Endothelial cell of umbilical vein (primary cell): ENCODE results near the gene KRTAP25-1. TPM values are rescaled to one million over a fixed set of nuclear protein-coding genes. Genes with fewer than 3 reads are reported as not detected.

Experiments used
- BruUV-seq: library from RNA; stranded (reverse); fragments of 400-500 nt; replicated peaks from 2 replicates; lab custom pipeline; 2021; lab: Mats Ljungman, UMichigan
- CTCF ChIA-PET: fragments of 300-600, 350-600 bp; sonication (Branson Sonifier 250); formaldehyde crosslinking; loops from one replicate; lab custom pipeline; 2021; ENCODE audit warnings: antibody characterized with exemption, inconsistent platforms; lab: Charles Lee
- POLR2A ChIA-PET: fragments of 300-600, 350-600 bp; sonication (Branson Sonifier 250); formaldehyde crosslinking; loops from one replicate; lab custom pipeline; 2021; ENCODE audit warnings: antibody characterized with exemption, inconsistent platforms; lab: Charles Lee
- DNase-seq: peaks from one replicate; pipeline ENCODE4 v3.0.0-alpha.2; 2011; ENCODE audit warnings: low read depth, low spot score
- FAIRE-seq: peaks from 2 replicates; lab custom pipeline; 2011; peaks lifted over from hg19 to GRCh38; lab: Jason Lieb, UNC
- H2AFZ ChIP-seq: 2 replicates; pipeline ENCODE4 v1.6.0; 2012; ENCODE audit warnings: low read depth, low read length, control low read depth, inconsistent platforms
- H3K27ac ChIP-seq: 2 replicates; pipeline ENCODE4 v1.5.1; 2011; ENCODE audit warnings: low read depth, mild to moderate bottlenecking, control low read depth, low read length, moderate library complexity; ENCODE audit not compliant: insufficient read depth
- H3K27me3 ChIP-seq, 2 experiments: 2 replicates each; pipeline versions ENCODE4 v1.6.0 to v1.6.1; 2011; ENCODE audit warnings: low read length in 2 of 2, mixed read lengths in 1 of 2; ENCODE audit not compliant: control insufficient read depth in 2 of 2, insufficient read depth in 2 of 2
- H3K36me3 ChIP-seq, 2 experiments: 2 replicates in 1 of 2; 3 replicates in 1 of 2; pipeline ENCODE4 v1.5.1; 2011; ENCODE audit warnings: low read length in 2 of 2, mild to moderate bottlenecking in 1 of 2, moderate library complexity in 1 of 2; ENCODE audit not compliant: control insufficient read depth in 2 of 2, insufficient read depth in 2 of 2; ENCODE audit errors: extremely low read depth in 1 of 2
- H3K4me1 ChIP-seq: 3 replicates; pipeline ENCODE4 v1.5.1; 2011; ENCODE audit warnings: mild to moderate bottlenecking, low read length; ENCODE audit not compliant: control insufficient read depth, insufficient read depth; ENCODE audit errors: extremely low read depth
- H3K4me2 ChIP-seq: 2 replicates; pipeline ENCODE4 v1.6.1; 2011; ENCODE audit warnings: low read length, control low read depth, mixed read lengths; ENCODE audit not compliant: insufficient read depth
- H3K4me3 ChIP-seq, 3 experiments: fragments of 200-600 bp in 1 of 3; sonication (generic), shearing (Covaris generic) in 1 of 3; replicated peaks in 1 of 3; 2 replicates each; pipeline ENCODE4 v1.5.1; 2011 to 2016; ENCODE audit warnings: control low read depth in 3 of 3, low read length in 3 of 3, mild to moderate bottlenecking in 2 of 3, inconsistent platforms in 1 of 3, low read depth in 1 of 3, moderate library complexity in 1 of 3; ENCODE audit not compliant: insufficient read depth in 1 of 3
- H3K79me2 ChIP-seq: 2 replicates; pipeline ENCODE4 v1.6.0; 2012; ENCODE audit warnings: low read length, inconsistent platforms; ENCODE audit not compliant: control insufficient read depth, insufficient read depth
- H3K9ac ChIP-seq: replicated peaks from 2 replicates; pipeline ENCODE3; 2011; ENCODE audit warnings: low read length, control low read depth; ENCODE audit not compliant: insufficient read depth; ENCODE audit errors: extremely low read depth
- H3K9me1 ChIP-seq: replicated peaks from 3 replicates; pipeline ENCODE4 v1.6.0; 2011; ENCODE audit warnings: mild to moderate bottlenecking, low read length; ENCODE audit not compliant: control insufficient read depth, insufficient read depth; ENCODE audit errors: extremely low read depth
- H3K9me3 ChIP-seq: replicated peaks from 2 replicates; pipeline ENCODE4 v1.5.1; 2012; ENCODE audit warnings: low read length, inconsistent platforms; ENCODE audit not compliant: control insufficient read depth, insufficient read depth
- H4K20me1 ChIP-seq: replicated peaks from 2 replicates; pipeline ENCODE3; 2011; ENCODE audit warnings: mild to moderate bottlenecking, low read length; ENCODE audit not compliant: control insufficient read depth, insufficient read depth; ENCODE audit errors: extremely low read depth
- EZH2 ChIP-seq: IDR thresholded peaks from 2 replicates; pipeline ENCODE4 v1.6.1; 2012; ENCODE audit warnings: borderline replicate concordance, low read depth, mild to moderate bottlenecking, moderate library complexity, low read length, inconsistent platforms; ENCODE audit not compliant: severe bottlenecking
- FOS ChIP-seq: IDR thresholded peaks from 2 replicates; pipeline ENCODE4 v1.6.1; 2011; ENCODE audit warnings: mild to moderate bottlenecking, low read length, moderate library complexity, borderline replicate concordance; ENCODE audit not compliant: insufficient read depth
- GATA2 ChIP-seq: IDR thresholded peaks from 2 replicates; pipeline ENCODE4 v1.7.0; 2011; ENCODE audit warnings: low read depth, mild to moderate bottlenecking, moderate library complexity, mixed read lengths, low read length; ENCODE audit not compliant: insufficient read length, insufficient read depth
- JUN ChIP-seq: IDR thresholded peaks from 2 replicates; pipeline ENCODE4 v1.6.1; 2011; ENCODE audit warnings: borderline replicate concordance, low read depth; ENCODE audit not compliant: insufficient read length, insufficient read depth
- MYC ChIP-seq: IDR thresholded peaks from one replicate; pipeline ENCODE4 v1.6.1; 2011; ENCODE audit warnings: mild to moderate bottlenecking, low read depth, low read length
- POLR2A ChIP-seq: IDR thresholded peaks from 2 replicates; pipeline ENCODE4 v1.6.1; 2012; ENCODE audit warnings: low read depth, mild to moderate bottlenecking, control low read depth, low read length
- POLR2AphosphoS5 ChIP-seq: IDR thresholded peaks from 2 replicates; pipeline ENCODE4 v1.6.1; 2012; ENCODE audit warnings: low read depth, mild to moderate bottlenecking, control low read depth, low read length, moderate library complexity; ENCODE audit not compliant: insufficient read depth
- dilution Hi-C: fragments of 300-500 bp; cut with MboI; formaldehyde crosslinking; loops from one replicate; pipeline ENCODE4 v1.15.0; 2019; ENCODE audit warnings: low sequenced_read_pairs; ENCODE audit not compliant: extremely low pct_ligation_motif_present
- intact Hi-C: fragments of 100-400 bp; cut with micrococcal nuclease; formaldehyde crosslinking; loops from one replicate; pipeline ENCODE4 v1.10.0; 2022
- polyA plus RNA-seq, 4 experiments: library from polyadenylated mRNA; depleted of rRNA in 3 of 4; stranded (reverse) in 3 of 4; unstranded in 1 of 4; fragments of >200 nt; gene quantifications; 2 replicates each; pipeline versions ENCODE4 v1.2.1 to v1.2.3, GENCODE V29; 2011 to 2012; ENCODE audit warnings: missing spikeins in 1 of 4
- total RNA-seq: library from RNA; stranded (reverse); gene quantifications from 2 replicates; pipeline ENCODE4 v1.2.3, GENCODE V29; 2021
- TF ChIP-seq, protein P1 (sequence below), 2 donors: IDR thresholded peaks; 1 replicate in 1 of 2; 2 replicates in 1 of 2; pipeline ENCODE4 v1.5.1; 2011; ENCODE audit warnings: low read length in 2 of 2, mild to moderate bottlenecking in 2 of 2, moderate library complexity in 2 of 2, control low read depth in 1 of 2, inconsistent platforms in 1 of 2, low read depth in 1 of 2; ENCODE audit not compliant: insufficient read depth in 1 of 2; ENCODE audit errors: extremely low read depth in 1 of 2
- TF ChIP-seq, protein P2 (sequence below): IDR thresholded peaks from 2 replicates; pipeline ENCODE4 v1.6.1; 2011; ENCODE audit not compliant: insufficient read depth, insufficient read length

Gene KRTAP25-1
- total and polyA plus RNA-seq, 2 donors (not counting 3 experiments of a cell fraction or from before 2014, with no cell fraction given) = not detected

DNA sequence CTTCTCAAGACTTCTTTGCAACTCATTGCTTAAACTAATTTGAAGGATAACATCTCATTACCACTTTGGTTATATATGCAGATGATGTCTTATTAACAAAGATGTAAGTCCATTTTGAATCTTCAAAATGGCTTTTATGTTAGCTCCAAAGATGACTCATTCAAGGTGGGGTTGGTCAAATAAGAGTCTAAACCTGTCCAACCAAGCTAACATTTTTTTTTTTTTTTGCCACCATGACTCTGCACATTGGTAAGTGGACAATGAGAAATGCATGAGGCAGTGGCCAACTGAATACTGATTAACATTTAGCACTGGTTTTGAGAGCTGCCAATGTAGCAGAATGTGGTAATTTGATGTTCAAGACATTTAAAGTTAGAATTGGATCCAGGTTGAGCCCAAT is 48.5 kb upstream of the KRTAP25-1 start:
- CTCF ChIA-PET = no interaction called here
- Histone ChIP-seq H3K79me2 (no peaks in the 10 kb centered on the region), H3K9ac (no peak overlapping the region), H4K20me1 (no peaks in the 10 kb centered on the region), H3K27ac (no peak overlapping the region), H3K27me3 (no peaks in the 10 kb centered on the region), H3K4me1 (no peaks in the 10 kb centered on the region), H3K9me3 (peaks cover 3% of the 10 kb centered on the region), H3K4me3 (no peak overlapping the region), H3K4me2 (no peak overlapping the region), H3K9me1 (no peaks in the 10 kb centered on the region), H3K36me3 (no peaks in the 10 kb centered on the region), H2AFZ (no peak overlapping the region)
- FAIRE-seq (no peak), DNase-seq (no peak)
- TF ChIP-seq POLR2A (no peak), POLR2AphosphoS5 (no peak), GATA2 (no peak), FOS (no peak), JUN (no peak), EZH2 (no peak), MYC (no peak)
- TF ChIP-seq, protein P1, sequence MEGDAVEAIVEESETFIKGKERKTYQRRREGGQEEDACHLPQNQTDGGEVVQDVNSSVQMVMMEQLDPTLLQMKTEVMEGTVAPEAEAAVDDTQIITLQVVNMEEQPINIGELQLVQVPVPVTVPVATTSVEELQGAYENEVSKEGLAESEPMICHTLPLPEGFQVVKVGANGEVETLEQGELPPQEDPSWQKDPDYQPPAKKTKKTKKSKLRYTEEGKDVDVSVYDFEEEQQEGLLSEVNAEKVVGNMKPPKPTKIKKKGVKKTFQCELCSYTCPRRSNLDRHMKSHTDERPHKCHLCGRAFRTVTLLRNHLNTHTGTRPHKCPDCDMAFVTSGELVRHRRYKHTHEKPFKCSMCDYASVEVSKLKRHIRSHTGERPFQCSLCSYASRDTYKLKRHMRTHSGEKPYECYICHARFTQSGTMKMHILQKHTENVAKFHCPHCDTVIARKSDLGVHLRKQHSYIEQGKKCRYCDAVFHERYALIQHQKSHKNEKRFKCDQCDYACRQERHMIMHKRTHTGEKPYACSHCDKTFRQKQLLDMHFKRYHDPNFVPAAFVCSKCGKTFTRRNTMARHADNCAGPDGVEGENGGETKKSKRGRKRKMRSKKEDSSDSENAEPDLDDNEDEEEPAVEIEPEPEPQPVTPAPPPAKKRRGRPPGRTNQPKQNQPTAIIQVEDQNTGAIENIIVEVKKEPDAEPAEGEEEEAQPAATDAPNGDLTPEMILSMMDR (IDR thresholded peaks at IDR 0.05; ENCODE audit: extremely low read depth in 1 of 2, insufficient read depth in 1 of 2, low read depth in 1 of 2, low read length in 2 of 2) = no peak
- TF ChIP-seq, protein P2, sequence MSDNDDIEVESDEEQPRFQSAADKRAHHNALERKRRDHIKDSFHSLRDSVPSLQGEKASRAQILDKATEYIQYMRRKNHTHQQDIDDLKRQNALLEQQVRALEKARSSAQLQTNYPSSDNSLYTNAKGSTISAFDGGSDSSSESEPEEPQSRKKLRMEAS = no peak
- intact Hi-C loops = no loop called here
- POLR2A ChIA-PET = no interaction called here
- dilution Hi-C loops = no loop called here
- BruUV-seq = no TSS peak
